HCT116 (cell line): Measurements from ENCODE around the gene SUGP2. TPM values are rescaled to one million over a fixed set of nuclear protein-coding genes. Genes with fewer than 3 reads are reported as not detected.

Experiments used
- ATAC-seq: fragments of 200-7000 bp; cut with Tn5 transposase; 2 replicates; pipeline ENCODE4 v1.9.1; 2020; ENCODE audit warnings: mild to moderate bottlenecking, moderate library complexity
- BruUV-seq: library from RNA; stranded (reverse); fragments of 400-500 nt; replicated peaks from 2 replicates; lab custom pipeline; 2021; lab: Mats Ljungman, UMichigan
- CTCF ChIA-PET: fragments of 300-600 bp; sonication (Branson Sonifier 250); formaldehyde crosslinking; loops from one replicate; lab custom pipeline; 2021; ENCODE audit warnings: antibody characterized with exemption; lab: Charles Lee
- POLR2A ChIA-PET: fragments of 300-600, 350-600 bp; sonication (Branson Sonifier 250); formaldehyde crosslinking; loops from one replicate; lab custom pipeline; 2021; ENCODE audit warnings: antibody characterized with exemption; lab: Charles Lee
- RAD21 ChIA-PET, 2 experiments: fragments of 300-600 bp; sonication (Branson Sonifier 250); formaldehyde crosslinking; loops; one replicate each; lab custom pipeline; 2023; ENCODE audit warnings: low total read pairs in 2 of 2; ENCODE audit not compliant: uncharacterized antibody in 2 of 2, unreplicated experiment in 2 of 2, low non-redundant PET in 1 of 2; lab: Charles Lee
- DNase-seq: peaks from one replicate; pipeline ENCODE4 v3.0.0-alpha.2; 2010; ENCODE audit warnings: low read depth, low spot score
- H2AFZ ChIP-seq: fragments of 200-600 bp; shearing (Covaris generic), sonication (generic); 2 replicates; pipeline ENCODE4 v1.6.1; 2017; ENCODE audit warnings: low read depth, mixed run types, mixed read lengths, antibody characterized with exemption, low read length; ENCODE audit not compliant: poor library complexity, severe bottlenecking
- H3K27ac ChIP-seq: 2 replicates; pipeline ENCODE4 v1.5.1; 2012; ENCODE audit warnings: low read depth, low read length
- H3K27me3 ChIP-seq: fragments of 200-600 bp; sonication (generic); 2 replicates; pipeline ENCODE4 v1.6.1; 2016; ENCODE audit warnings: mixed run types, low read length, mixed read lengths; ENCODE audit not compliant: insufficient read depth
- H3K36me3 ChIP-seq, 2 experiments: fragments of 200-500 bp in 1 of 2; fragments of 200-600 bp in 1 of 2; sonication (Bioruptor generic) in 1 of 2; sonication (generic) in 1 of 2; 2 replicates each; pipeline versions ENCODE4 v1.5.1 to v1.6.1; 2014 to 2016; ENCODE audit warnings: low read length in 2 of 2, inconsistent platforms in 1 of 2, mixed read lengths in 1 of 2, mixed run types in 1 of 2; ENCODE audit not compliant: insufficient read depth in 2 of 2, control insufficient read depth in 1 of 2
- H3K4me1 ChIP-seq, 2 experiments: fragments of 200-600 bp in 1 of 2; sonication (generic) in 1 of 2; 2 replicates each; pipeline versions ENCODE4 v1.5.1 to v1.6.1; 2012 to 2017; ENCODE audit warnings: low read length in 2 of 2, inconsistent platforms in 1 of 2, mild to moderate bottlenecking in 1 of 2, mixed read lengths in 1 of 2, mixed run types in 1 of 2, moderate library complexity in 1 of 2; ENCODE audit not compliant: insufficient read depth in 2 of 2, control insufficient read depth in 1 of 2
- H3K4me2 ChIP-seq: fragments of 200-600 bp; sonication (generic); 2 replicates; pipeline ENCODE4 v1.6.1; 2017; ENCODE audit warnings: mixed run types, low read length, mixed read lengths
- H3K4me3 ChIP-seq, 2 experiments: fragments of 200-600 bp in 1 of 2; sonication (generic) in 1 of 2; replicated peaks in 1 of 2; 2 replicates each; pipeline ENCODE4 v1.5.1; 2011 to 2016; ENCODE audit warnings: low read length in 2 of 2, control low read depth in 1 of 2, low read depth in 1 of 2, mild to moderate bottlenecking in 1 of 2, mixed read lengths in 1 of 2, mixed run types in 1 of 2
- H3K79me2 ChIP-seq: fragments of 200-600 bp; sonication (generic); 2 replicates; pipeline ENCODE4 v1.6.1; 2017; ENCODE audit warnings: mild to moderate bottlenecking, mixed run types, low read length, moderate library complexity, mixed read lengths; ENCODE audit not compliant: insufficient read depth
- H3K9ac ChIP-seq: fragments of 200-600 bp; sonication (generic); 2 replicates; pipeline ENCODE4 v1.6.1; 2016; ENCODE audit warnings: low read length, mixed read lengths
- H3K9me2 ChIP-seq: fragments of 200-600 bp; sonication (generic), shearing (Covaris generic); 2 replicates; pipeline ENCODE4 v1.6.1; 2017; ENCODE audit warnings: mixed run types, mild to moderate bottlenecking, moderate library complexity; ENCODE audit not compliant: insufficient read depth
- H3K9me3 ChIP-seq, 2 experiments: fragments of 200-500 bp in 1 of 2; fragments of 200-600 bp in 1 of 2; sonication (Bioruptor generic) in 1 of 2; sonication (generic) in 1 of 2; 2 replicates each; pipeline ENCODE4 v1.6.1; 2014 to 2017; ENCODE audit warnings: low read length in 2 of 2, mixed read lengths in 2 of 2, inconsistent platforms in 1 of 2, low read depth in 1 of 2, mild to moderate bottlenecking in 1 of 2, mixed run types in 1 of 2, moderate library complexity in 1 of 2; ENCODE audit not compliant: control insufficient read depth in 1 of 2, insufficient read depth in 1 of 2
- H4K20me1 ChIP-seq: fragments of 200-600 bp; sonication (generic), shearing (Covaris generic); 2 replicates; pipeline ENCODE4 v1.6.1; 2017; ENCODE audit warnings: mixed run types, mild to moderate bottlenecking, moderate library complexity; ENCODE audit not compliant: insufficient read depth
- CBX3 ChIP-seq: IDR thresholded peaks from 2 replicates; pipeline ENCODE4 v1.6.1; 2012; ENCODE audit warnings: low read depth
- CEBPB ChIP-seq: IDR thresholded peaks from 2 replicates; pipeline ENCODE4 v1.6.1; 2012; ENCODE audit warnings: low read depth
- EGR1 ChIP-seq: IDR thresholded peaks from 2 replicates; pipeline ENCODE4 v1.6.1; 2012; ENCODE audit warnings: low read depth
- ELF1 ChIP-seq: IDR thresholded peaks from 2 replicates; pipeline ENCODE4 v1.6.1; 2012; ENCODE audit warnings: low read depth, borderline replicate concordance
- EZH2phosphoT487 ChIP-seq: fragments of 200-600 bp; IDR thresholded peaks from 2 replicates; pipeline ENCODE4 v1.6.1; 2018; ENCODE audit warnings: antibody characterized with exemption, borderline replicate concordance
- JUND ChIP-seq: IDR thresholded peaks from 2 replicates; pipeline ENCODE4 v1.6.1; 2012
- POLR2AphosphoS5 ChIP-seq: IDR thresholded peaks from 2 replicates; pipeline ENCODE4 v1.6.1; 2011; ENCODE audit warnings: mild to moderate bottlenecking, low read depth, low read length, moderate library complexity
- SIN3A ChIP-seq: IDR thresholded peaks from 2 replicates; pipeline ENCODE4 v1.6.1; 2012; ENCODE audit warnings: low read depth
- SP1 ChIP-seq: IDR thresholded peaks from 2 replicates; pipeline ENCODE4 v1.6.1; 2012; ENCODE audit warnings: low read depth
- SRF ChIP-seq: IDR thresholded peaks from 2 replicates; pipeline ENCODE4 v1.6.1; 2012; ENCODE audit warnings: low read depth
- YY1 ChIP-seq: IDR thresholded peaks from 2 replicates; pipeline ENCODE4 v1.6.1; 2011; ENCODE audit warnings: low read length, low read depth, moderate library complexity, mild to moderate bottlenecking; ENCODE audit not compliant: insufficient replicate concordance; ENCODE audit errors: extremely low read depth
- ZFX ChIP-seq: fragments of 450-650 bp; IDR thresholded peaks from 2 replicates; pipeline ENCODE4 v1.6.1; 2017
- ZNF274 ChIP-seq: fragments of 200-500 bp; sonication (Bioruptor generic); IDR thresholded peaks from 2 replicates; pipeline ENCODE4 v1.6.1; 2014; ENCODE audit warnings: mild to moderate bottlenecking, low read depth, low read length, inconsistent platforms
- intact Hi-C: fragments of 100-400 bp; cut with micrococcal nuclease; formaldehyde crosslinking; loops from 2 replicates; pipeline ENCODE4 v1.10.0; 2022
- total RNA-seq: library from RNA; stranded (reverse); gene quantifications from one replicate; pipeline ENCODE4 v1.2.1, GENCODE V29; 2021; ENCODE audit not compliant: unreplicated experiment
- TF ChIP-seq, protein P1 (sequence below): IDR thresholded peaks from 2 replicates; pipeline ENCODE4 v1.6.1; 2012
- TF ChIP-seq, protein P2 (sequence below), 3 experiments: fragments of 200-600 bp in 1 of 3; sonication (generic) in 1 of 3; IDR thresholded peaks in 2 of 3; conservative IDR thresholded peaks in 1 of 3; 2 replicates each; pipeline ENCODE4 v1.5.1; 2012 to 2017; ENCODE audit warnings: low read depth in 2 of 3, low read length in 2 of 3, antibody characterized with exemption in 1 of 3, borderline replicate concordance in 1 of 3, control low read depth in 1 of 3, mild to moderate bottlenecking in 1 of 3, mixed read lengths in 1 of 3, mixed run types in 1 of 3, moderate library complexity in 1 of 3; ENCODE audit not compliant: insufficient read depth in 1 of 3
- TF ChIP-seq, protein P3 (sequence below): IDR thresholded peaks from 2 replicates; pipeline ENCODE4 v1.6.1; 2011; ENCODE audit warnings: mild to moderate bottlenecking, low read length, moderate library complexity; ENCODE audit not compliant: insufficient replicate concordance; ENCODE audit errors: extremely low read depth

The SUGP2 gene
- total RNA-seq, 1 experiment from 2014 or later = 82.4 TPM

DNA sequence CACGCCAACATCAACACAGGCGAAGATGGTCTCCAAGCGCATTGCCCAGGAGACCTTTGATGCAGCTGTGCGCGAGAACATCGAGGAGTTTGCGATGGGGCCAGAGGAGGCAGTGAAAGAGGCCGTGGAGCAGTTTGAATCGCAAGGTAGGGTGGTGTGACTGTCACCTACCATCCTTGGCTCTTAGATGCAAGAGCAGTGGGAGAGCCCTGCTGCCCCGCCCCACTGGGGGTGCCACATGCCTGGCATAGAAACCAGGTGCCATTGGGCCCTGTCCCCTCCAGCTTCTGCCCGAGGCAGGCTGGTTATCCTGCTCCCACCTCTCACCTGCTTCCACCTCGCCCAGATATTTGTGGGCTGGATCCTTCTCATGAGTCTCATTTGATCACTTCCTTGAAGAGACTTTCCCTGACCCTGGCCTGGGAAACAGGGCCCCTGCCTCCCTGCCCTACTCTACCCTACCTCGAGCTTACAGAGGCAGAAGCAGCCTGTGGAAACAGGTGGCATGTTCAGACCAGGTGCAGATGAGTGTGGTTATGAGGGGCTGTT, 9.5 kb upstream of the SUGP2 start:
- no peak for ATAC-seq
- H3K36me3 ChIP-seq = peaks cover 12 to 21% of the 10 kb centered on the region in 2 experiments; a peak in 3 of 4 replicates
- H3K9ac ChIP-seq = no peak overlapping the region
- DNase-seq = no peak
- no peak overlapping the region for H2AFZ ChIP-seq
- H3K9me3 ChIP-seq = peaks cover 0 to 1% of the 10 kb centered on the region in 2 experiments; a peak in 1 of 4 replicates
- CTCF ChIA-PET = no interaction called here
- TF ChIP-seq SP1 = no peak
- TF ChIP-seq, protein P1, sequence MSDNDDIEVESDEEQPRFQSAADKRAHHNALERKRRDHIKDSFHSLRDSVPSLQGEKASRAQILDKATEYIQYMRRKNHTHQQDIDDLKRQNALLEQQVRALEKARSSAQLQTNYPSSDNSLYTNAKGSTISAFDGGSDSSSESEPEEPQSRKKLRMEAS = no peak
- TF ChIP-seq EZH2phosphoT487 = no peak
- no peak for TF ChIP-seq ELF1
- no peak for TF ChIP-seq SIN3A
- no peak for TF ChIP-seq ZFX
- TF ChIP-seq SRF = no peak
- TF ChIP-seq EGR1 = no peak
- TF ChIP-seq CEBPB = no peak
- TF ChIP-seq CBX3 = no peak
- TF ChIP-seq, all 23 proteins: peak for 0
- ChIA-PET RAD21 (no interaction called here), POLR2A (no interaction called here)
- Histone ChIP-seq H3K27me3 (no peaks in the 10 kb centered on the region), H3K4me1 (no peaks in the 10 kb centered on the region), H3K4me2 (no peak overlapping the region), H4K20me1 (no peaks in the 10 kb centered on the region), H3K9me2 (no peaks in the 10 kb centered on the region), H3K4me3 (no peak overlapping the region), H3K27ac (no peak overlapping the region), H3K79me2 (peaks cover 46% of the 10 kb centered on the region)
- BruUV-seq = no TSS peak
- intact Hi-C loops = loop anchor here (10.0 kb wide), 1 partner anchor 302 kb away; no protein-coding TSS in a partner anchor

DNA sequence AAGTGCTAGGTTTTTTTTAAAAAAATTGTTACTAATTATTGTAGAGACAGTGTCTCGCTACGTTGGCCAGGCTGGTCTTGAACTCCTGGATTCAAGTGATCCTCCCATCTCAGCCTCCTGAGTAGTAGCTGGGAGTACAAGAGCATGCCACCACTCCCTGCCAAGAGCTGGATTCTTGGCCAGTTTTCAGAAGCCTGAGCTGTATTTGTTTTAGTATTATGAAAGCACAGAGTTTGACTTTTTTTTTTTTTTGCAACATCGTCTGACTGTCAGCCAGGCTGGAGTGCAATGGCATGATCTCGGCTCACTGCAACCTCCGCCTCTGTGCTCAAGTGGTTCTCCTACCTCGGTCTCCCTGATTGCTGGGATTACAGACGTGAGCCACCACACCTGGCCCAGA, 7.1 kb upstream of the SUGP2 start:
- no TSS peak for BruUV-seq
- Histone ChIP-seq H2AFZ (no peak overlapping the region), H4K20me1 (no peaks in the 10 kb centered on the region), H3K27ac (no peak overlapping the region), H3K4me3 (no peak overlapping the region), H3K9ac (no peak overlapping the region), H3K36me3 (peaks cover 10 to 39% of the 10 kb centered on the region in 2 experiments; a peak in 3 of 4 replicates), H3K79me2 (peaks cover 70% of the 10 kb centered on the region), H3K27me3 (no peaks in the 10 kb centered on the region), H3K4me2 (no peak overlapping the region), H3K9me3 (peaks cover 0 to 8% of the 10 kb centered on the region in 2 experiments; a peak in 1 of 4 replicates), H3K4me1 (no peaks in the 10 kb centered on the region), H3K9me2 (no peaks in the 10 kb centered on the region)
- ChIA-PET RAD21 (no interaction called here), POLR2A (no interaction called here), CTCF (no interaction called here)
- ATAC-seq (no peak), DNase-seq (no peak)
- intact Hi-C loops = loop anchor here (10.0 kb wide), 1 partner anchor 304 kb away; no protein-coding TSS in a partner anchor
- no peak for TF ChIP-seq JUND
- no peak for TF ChIP-seq POLR2AphosphoS5
- TF ChIP-seq ZNF274 = no peak
- no peak for TF ChIP-seq ZFX
- TF ChIP-seq ELF1 = no peak
- no peak for TF ChIP-seq EGR1
- TF ChIP-seq, protein P2, sequence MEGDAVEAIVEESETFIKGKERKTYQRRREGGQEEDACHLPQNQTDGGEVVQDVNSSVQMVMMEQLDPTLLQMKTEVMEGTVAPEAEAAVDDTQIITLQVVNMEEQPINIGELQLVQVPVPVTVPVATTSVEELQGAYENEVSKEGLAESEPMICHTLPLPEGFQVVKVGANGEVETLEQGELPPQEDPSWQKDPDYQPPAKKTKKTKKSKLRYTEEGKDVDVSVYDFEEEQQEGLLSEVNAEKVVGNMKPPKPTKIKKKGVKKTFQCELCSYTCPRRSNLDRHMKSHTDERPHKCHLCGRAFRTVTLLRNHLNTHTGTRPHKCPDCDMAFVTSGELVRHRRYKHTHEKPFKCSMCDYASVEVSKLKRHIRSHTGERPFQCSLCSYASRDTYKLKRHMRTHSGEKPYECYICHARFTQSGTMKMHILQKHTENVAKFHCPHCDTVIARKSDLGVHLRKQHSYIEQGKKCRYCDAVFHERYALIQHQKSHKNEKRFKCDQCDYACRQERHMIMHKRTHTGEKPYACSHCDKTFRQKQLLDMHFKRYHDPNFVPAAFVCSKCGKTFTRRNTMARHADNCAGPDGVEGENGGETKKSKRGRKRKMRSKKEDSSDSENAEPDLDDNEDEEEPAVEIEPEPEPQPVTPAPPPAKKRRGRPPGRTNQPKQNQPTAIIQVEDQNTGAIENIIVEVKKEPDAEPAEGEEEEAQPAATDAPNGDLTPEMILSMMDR (IDR thresholded peaks at IDR 0.05 in 2 of 3, conservative IDR thresholded peaks at IDR 0.05 in 1 of 3; ENCODE audit: borderline replicate concordance in 1 of 3, insufficient read depth in 1 of 3, low read depth in 2 of 3, low read length in 2 of 3) = no peak
- TF ChIP-seq, protein P3, sequence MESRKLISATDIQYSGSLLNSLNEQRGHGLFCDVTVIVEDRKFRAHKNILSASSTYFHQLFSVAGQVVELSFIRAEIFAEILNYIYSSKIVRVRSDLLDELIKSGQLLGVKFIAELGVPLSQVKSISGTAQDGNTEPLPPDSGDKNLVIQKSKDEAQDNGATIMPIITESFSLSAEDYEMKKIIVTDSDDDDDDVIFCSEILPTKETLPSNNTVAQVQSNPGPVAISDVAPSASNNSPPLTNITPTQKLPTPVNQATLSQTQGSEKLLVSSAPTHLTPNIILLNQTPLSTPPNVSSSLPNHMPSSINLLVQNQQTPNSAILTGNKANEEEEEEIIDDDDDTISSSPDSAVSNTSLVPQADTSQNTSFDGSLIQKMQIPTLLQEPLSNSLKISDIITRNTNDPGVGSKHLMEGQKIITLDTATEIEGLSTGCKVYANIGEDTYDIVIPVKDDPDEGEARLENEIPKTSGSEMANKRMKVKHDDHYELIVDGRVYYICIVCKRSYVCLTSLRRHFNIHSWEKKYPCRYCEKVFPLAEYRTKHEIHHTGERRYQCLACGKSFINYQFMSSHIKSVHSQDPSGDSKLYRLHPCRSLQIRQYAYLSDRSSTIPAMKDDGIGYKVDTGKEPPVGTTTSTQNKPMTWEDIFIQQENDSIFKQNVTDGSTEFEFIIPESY = no peak
- no peak for TF ChIP-seq YY1
- TF ChIP-seq SP1 = no peak
- no peak for TF ChIP-seq CBX3
- TF ChIP-seq, protein P1 = no peak
